ENCODE results near the gene LTBR. TPM values are rescaled to one million over a fixed set of nuclear protein-coding genes. Genes with fewer than 3 reads are reported as not detected.

Gene LTBR
- total and polyA plus RNA-seq, 2 donors (not counting 3 experiments of a cell fraction or from before 2014, with no cell fraction given), result 70.7 to 102 TPM

DNA sequence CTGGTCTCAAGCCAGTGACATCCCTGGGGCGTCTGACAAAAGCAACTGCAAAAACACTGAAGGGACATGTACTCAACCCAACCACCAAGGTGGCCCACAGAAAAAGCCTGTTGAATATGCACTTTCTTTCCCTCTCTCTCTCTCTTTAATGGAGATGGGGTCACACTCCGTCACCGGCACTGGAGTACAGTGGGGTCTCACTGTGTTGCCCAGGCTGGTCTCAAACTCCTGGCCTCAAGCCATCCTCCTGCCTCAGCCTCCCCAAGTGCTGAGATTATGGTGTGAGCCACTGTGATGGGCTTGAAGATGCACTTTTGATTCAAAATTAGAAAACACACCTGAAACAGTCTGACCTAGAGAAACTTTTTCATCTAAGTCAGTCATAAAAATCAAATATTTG lies 53.6 kb downstream of the LTBR start:
- Histone ChIP-seq H3K4me3 (replicated peaks in 1 of 3; ENCODE audit: insufficient read depth in 1 of 3, low read depth in 1 of 3, low read length in 3 of 3) (no peak overlapping the region), H3K9me1 (replicated peaks; ENCODE audit: control insufficient read depth, extremely low read depth, insufficient read depth, low read length) (no peaks in the 10 kb centered on the region), H3K9me3 (replicated peaks; ENCODE audit: control insufficient read depth, insufficient read depth, low read length) (no peaks in the 10 kb centered on the region), H3K36me3 (ENCODE audit: control insufficient read depth in 2 of 2, extremely low read depth in 1 of 2, insufficient read depth in 2 of 2, low read length in 2 of 2) (no peaks in the 10 kb centered on the region), H2AFZ (ENCODE audit: low read depth, low read length) (no peak overlapping the region), H3K9ac (replicated peaks; ENCODE audit: extremely low read depth, insufficient read depth, low read length) (no peak overlapping the region), H3K27ac (ENCODE audit: insufficient read depth, low read depth, low read length) (no peak overlapping the region), H3K4me1 (ENCODE audit: control insufficient read depth, extremely low read depth, insufficient read depth, low read length) (no peaks in the 10 kb centered on the region), H3K27me3 (ENCODE audit: control insufficient read depth in 2 of 2, insufficient read depth in 2 of 2, low read length in 2 of 2) (no peaks in the 10 kb centered on the region), H3K79me2 (ENCODE audit: control insufficient read depth, insufficient read depth, low read length) (no peaks in the 10 kb centered on the region), H3K4me2 (ENCODE audit: insufficient read depth, low read length) (no peak overlapping the region), H4K20me1 (replicated peaks; ENCODE audit: control insufficient read depth, extremely low read depth, insufficient read depth, low read length) (no peaks in the 10 kb centered on the region)
- intact Hi-C loops (cut with micrococcal nuclease) (no loop called here), dilution Hi-C loops (cut with MboI; ENCODE audit: extremely low pct_ligation_motif_present, low sequenced_read_pairs) (no loop called here)
- DNase-seq (ENCODE audit: low read depth, low spot score), result no peak
- no TSS peak for BruUV-seq (replicated peaks)
- no peak for FAIRE-seq
- TF ChIP-seq CTCF (IDR thresholded peaks at IDR 0.05; ENCODE audit: extremely low read depth in 1 of 2, insufficient read depth in 1 of 2, low read depth in 1 of 2, low read length in 2 of 2), result no peak
- TF ChIP-seq POLR2AphosphoS5 (IDR thresholded peaks at IDR 0.05; ENCODE audit: insufficient read depth, low read depth, low read length), result no peak
- no peak for TF ChIP-seq MYC (IDR thresholded peaks at IDR 0.05; ENCODE audit: low read depth, low read length)
- no peak for TF ChIP-seq GATA2 (IDR thresholded peaks at IDR 0.05; ENCODE audit: insufficient read depth, insufficient read length, low read depth, low read length)
- no peak for TF ChIP-seq FOS (IDR thresholded peaks at IDR 0.05; ENCODE audit: borderline replicate concordance, insufficient read depth, low read length)
- no peak for TF ChIP-seq POLR2A (IDR thresholded peaks at IDR 0.05; ENCODE audit: low read depth, low read length)
- no peak for TF ChIP-seq JUN (IDR thresholded peaks at IDR 0.05; ENCODE audit: borderline replicate concordance, insufficient read depth, insufficient read length, low read depth)
- TF ChIP-seq EZH2 (IDR thresholded peaks at IDR 0.05; ENCODE audit: borderline replicate concordance, low read depth, low read length, severe bottlenecking), result no peak
- TF ChIP-seq, protein P1, sequence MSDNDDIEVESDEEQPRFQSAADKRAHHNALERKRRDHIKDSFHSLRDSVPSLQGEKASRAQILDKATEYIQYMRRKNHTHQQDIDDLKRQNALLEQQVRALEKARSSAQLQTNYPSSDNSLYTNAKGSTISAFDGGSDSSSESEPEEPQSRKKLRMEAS (IDR thresholded peaks at IDR 0.05; ENCODE audit: insufficient read depth, insufficient read length), result no peak
- ChIA-PET CTCF (interaction anchor here (1.7 kb wide), 1 partner anchor 13 kb away, joined by 5 read pairs; no protein-coding TSS in a partner anchor), POLR2A (no interaction called here)

All from endothelial cell of umbilical vein (primary cell).